ENCODE results near the gene ADCY3. TPM values are rescaled to one million over a fixed set of nuclear protein-coding genes. Genes with fewer than 3 reads are reported as not detected.

The ADCY3 gene
- polyA plus RNA-seq, 1 donor (not counting 4 experiments of a cell fraction or from before 2014, with no cell fraction given) = 33.2 TPM

DNA sequence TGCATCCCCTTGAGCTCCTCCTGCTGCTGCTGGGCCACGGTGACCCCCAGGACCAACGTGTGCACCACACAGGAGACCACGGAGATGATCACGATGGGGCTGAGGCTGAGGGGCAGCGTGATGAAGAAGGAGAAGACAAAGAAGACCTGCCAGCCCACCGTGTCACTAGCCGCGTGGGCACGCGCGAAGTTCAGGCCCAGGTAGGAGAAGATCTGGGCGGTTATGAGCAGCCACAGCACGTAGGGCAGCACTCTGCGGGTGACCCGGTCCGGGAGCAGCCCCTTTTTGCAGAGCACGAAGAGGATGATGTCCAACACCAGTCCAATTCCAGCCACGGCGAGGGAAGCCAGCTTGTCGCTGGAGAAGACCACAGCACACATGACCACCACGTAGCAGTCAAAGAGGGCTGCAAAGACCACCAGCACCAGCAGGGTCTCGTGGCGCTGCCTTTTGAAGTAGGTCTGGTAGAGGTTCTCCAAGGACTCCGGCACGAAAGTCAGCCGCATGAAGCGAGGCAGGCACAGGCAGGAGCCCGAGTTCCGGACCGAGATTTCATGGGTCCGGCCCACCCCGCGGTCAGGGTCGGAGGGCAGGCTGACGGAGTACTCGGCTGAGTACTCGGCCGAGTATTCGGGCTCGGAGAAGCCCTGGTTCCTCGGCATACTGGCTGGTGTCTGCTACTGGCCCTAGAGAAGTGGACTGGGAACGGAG is 1.6 kb downstream of the ADCY3 start:
- TF ChIP-seq CTCF (optimal IDR thresholded peaks at IDR 0.05 in 1 of 3, IDR thresholded peaks at IDR 0.05 in 1 of 3, conservative IDR thresholded peaks at IDR 0.05 in 1 of 3; ENCODE audit: extremely low read depth in 1 of 3, insufficient read depth in 2 of 3, low read length in 3 of 3) = no peak
- TF ChIP-seq EZH2 (IDR thresholded peaks at IDR 0.05; ENCODE audit: low read length) = no peak
- DNase-seq (ENCODE audit: low read depth, low spot score) (no peak), FAIRE-seq (no peak)
- Histone ChIP-seq H2AFZ (ENCODE audit: control insufficient read depth, low read length) (no peak overlapping the region), H3K4me1 (ENCODE audit: control insufficient read depth, extremely low read depth, insufficient read depth, low read length) (peaks cover 14% of the 10 kb centered on the region), H3K4me3 (ENCODE audit: control insufficient read depth in 2 of 3, extremely low read depth in 1 of 3, insufficient read depth in 2 of 3, low read depth in 1 of 3, low read length in 3 of 3) (peak overlapping the region in 2 of 3 experiments; percentile 80 to 83), H3K36me3 (ENCODE audit: control insufficient read depth in 2 of 2, extremely low read depth in 1 of 2, insufficient read depth in 2 of 2, low read length in 2 of 2) (peaks cover 7 to 9% of the 10 kb centered on the region in 2 experiments), H3K9me1 (ENCODE audit: control insufficient read depth, extremely low read depth, insufficient read depth, low read length) (peaks cover 4% of the 10 kb centered on the region), H3K27ac (ENCODE audit: control insufficient read depth, insufficient read depth, low read length) (no peak overlapping the region), H3K9me3 (ENCODE audit: control insufficient read depth, low read depth, low read length) (no peaks in the 10 kb centered on the region), H3K27me3 (ENCODE audit: control insufficient read depth, extremely low read depth, insufficient read depth, low read length) (no peaks in the 10 kb centered on the region), H3K9ac (ENCODE audit: control insufficient read depth, extremely low read depth, insufficient read depth, low read length) (peak overlapping the region; percentile 76), H3K79me2 (ENCODE audit: control insufficient read depth, insufficient read depth, low read length) (peaks cover 41% of the 10 kb centered on the region), H3K4me2 (ENCODE audit: control insufficient read depth, extremely low read depth, insufficient read depth, low read depth, low read length) (peak overlapping the region; percentile 93), H4K20me1 (ENCODE audit: control insufficient read depth, extremely low read depth, insufficient read depth, low read length) (peaks cover 2% of the 10 kb centered on the region)
- dilution Hi-C loops (cut with MboI; ENCODE audit: extremely low pct_ligation_motif_present, low sequenced_read_pairs) = no loop called here

GRCh38 chr2:24917731-24918325 is 2.2 kb downstream of the ADCY3 start:
- Histone ChIP-seq H4K20me1 (ENCODE audit: control insufficient read depth, extremely low read depth, insufficient read depth, low read length) (peaks cover 2% of the 10 kb centered on the region), H3K36me3 (ENCODE audit: control insufficient read depth in 2 of 2, extremely low read depth in 1 of 2, insufficient read depth in 2 of 2, low read length in 2 of 2) (peaks cover 7 to 13% of the 10 kb centered on the region in 2 experiments), H3K79me2 (ENCODE audit: control insufficient read depth, insufficient read depth, low read length) (peaks cover 46% of the 10 kb centered on the region), H2AFZ (ENCODE audit: control insufficient read depth, low read length) (no peak overlapping the region), H3K9ac (ENCODE audit: control insufficient read depth, extremely low read depth, insufficient read depth, low read length) (no peak overlapping the region), H3K4me1 (ENCODE audit: control insufficient read depth, extremely low read depth, insufficient read depth, low read length) (peaks cover 14% of the 10 kb centered on the region), H3K9me3 (ENCODE audit: control insufficient read depth, low read depth, low read length) (no peaks in the 10 kb centered on the region), H3K4me3 (ENCODE audit: control insufficient read depth in 2 of 3, extremely low read depth in 1 of 3, insufficient read depth in 2 of 3, low read depth in 1 of 3, low read length in 3 of 3) (no peak overlapping the region), H3K9me1 (ENCODE audit: control insufficient read depth, extremely low read depth, insufficient read depth, low read length) (peaks cover 4% of the 10 kb centered on the region), H3K27ac (ENCODE audit: control insufficient read depth, insufficient read depth, low read length) (no peak overlapping the region), H3K27me3 (ENCODE audit: control insufficient read depth, extremely low read depth, insufficient read depth, low read length) (no peaks in the 10 kb centered on the region), H3K4me2 (ENCODE audit: control insufficient read depth, extremely low read depth, insufficient read depth, low read depth, low read length) (no peak overlapping the region)
- FAIRE-seq (no peak), DNase-seq (ENCODE audit: low read depth, low spot score) (no peak)
- dilution Hi-C loops (cut with MboI; ENCODE audit: extremely low pct_ligation_motif_present, low sequenced_read_pairs) = no loop called here
- TF ChIP-seq EZH2 (IDR thresholded peaks at IDR 0.05; ENCODE audit: low read length) (no peak), CTCF (optimal IDR thresholded peaks at IDR 0.05 in 1 of 3, IDR thresholded peaks at IDR 0.05 in 1 of 3, conservative IDR thresholded peaks at IDR 0.05 in 1 of 3; ENCODE audit: extremely low read depth in 1 of 3, insufficient read depth in 2 of 3, low read length in 3 of 3) (no peak)

All from keratinocyte (primary cell).